ENCODE measurements around the gene COL9A3.

- TF ChIP-seq POLR2A (IDR thresholded peaks at IDR 0.05; ENCODE audit: low read depth, low read length): no peak
- no peak for TF ChIP-seq POLR2AphosphoS5 (IDR thresholded peaks at IDR 0.05; ENCODE audit: low read depth, low read length)
- TF ChIP-seq SPI1 (IDR thresholded peaks at IDR 0.05; ENCODE audit: low read depth, low read length): no peak
- no peak for TF ChIP-seq PAX5 (IDR thresholded peaks at IDR 0.05; ENCODE audit: insufficient read depth, low read length, severe bottlenecking)
Observed at GRCh38 chr20:62776692-62777527, 39.9 kb upstream of the COL9A3 start.

All from GM12891 (cell line).